Neural progenitor cell (in vitro differentiated cells): ENCODE data around the gene ITIH6.

ENCODE experiments used
- CTCF ChIP-seq: fragments of 200-600 bp; sonication (generic); IDR thresholded peaks from 2 replicates; pipeline ENCODE4 v1.5.1; 2017; ENCODE audit warnings: antibody characterized with exemption, mild to moderate bottlenecking
- EZH2 ChIP-seq: fragments of 200-600 bp; sonication (generic); IDR thresholded peaks from 2 replicates; pipeline ENCODE4 v1.6.1; 2017; ENCODE audit warnings: antibody characterized with exemption, mild to moderate bottlenecking, moderate library complexity

DNA sequence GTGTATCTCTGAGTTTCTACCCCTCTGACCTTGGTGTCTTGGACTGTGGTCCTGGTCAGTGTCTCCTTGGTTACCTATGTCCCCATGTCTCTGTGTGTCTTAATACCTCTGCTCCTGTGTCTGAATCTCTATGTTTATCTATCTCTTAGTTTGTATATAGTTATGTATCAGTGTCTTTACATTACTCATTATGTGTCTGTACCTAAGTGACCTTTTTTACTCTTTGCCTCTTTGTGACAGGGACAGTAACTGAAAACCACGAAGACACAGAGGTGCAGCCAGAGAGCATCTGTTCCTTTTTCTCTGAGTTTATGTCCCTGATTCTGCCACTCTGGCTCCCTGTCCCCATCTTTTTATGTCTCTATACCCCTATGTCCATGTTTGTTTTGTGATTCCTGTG, 49.4 kb downstream of the ITIH6 start:
- TF ChIP-seq EZH2 (no peak), CTCF (no peak)
